Right hindlimb (tissue), 1 donor: ENCODE results near the gene LMNA.
"Not testable (repeated sequence)": the region's sequence is repeated elsewhere in the genome, so short reads cannot be mapped to it uniquely, and the experiment has no call there.

Source experiments
- DNase-seq: peaks from one replicate; pipeline ENCODE4 v3.0.0-alpha.2; 2018

Gene LMNA

DNA sequence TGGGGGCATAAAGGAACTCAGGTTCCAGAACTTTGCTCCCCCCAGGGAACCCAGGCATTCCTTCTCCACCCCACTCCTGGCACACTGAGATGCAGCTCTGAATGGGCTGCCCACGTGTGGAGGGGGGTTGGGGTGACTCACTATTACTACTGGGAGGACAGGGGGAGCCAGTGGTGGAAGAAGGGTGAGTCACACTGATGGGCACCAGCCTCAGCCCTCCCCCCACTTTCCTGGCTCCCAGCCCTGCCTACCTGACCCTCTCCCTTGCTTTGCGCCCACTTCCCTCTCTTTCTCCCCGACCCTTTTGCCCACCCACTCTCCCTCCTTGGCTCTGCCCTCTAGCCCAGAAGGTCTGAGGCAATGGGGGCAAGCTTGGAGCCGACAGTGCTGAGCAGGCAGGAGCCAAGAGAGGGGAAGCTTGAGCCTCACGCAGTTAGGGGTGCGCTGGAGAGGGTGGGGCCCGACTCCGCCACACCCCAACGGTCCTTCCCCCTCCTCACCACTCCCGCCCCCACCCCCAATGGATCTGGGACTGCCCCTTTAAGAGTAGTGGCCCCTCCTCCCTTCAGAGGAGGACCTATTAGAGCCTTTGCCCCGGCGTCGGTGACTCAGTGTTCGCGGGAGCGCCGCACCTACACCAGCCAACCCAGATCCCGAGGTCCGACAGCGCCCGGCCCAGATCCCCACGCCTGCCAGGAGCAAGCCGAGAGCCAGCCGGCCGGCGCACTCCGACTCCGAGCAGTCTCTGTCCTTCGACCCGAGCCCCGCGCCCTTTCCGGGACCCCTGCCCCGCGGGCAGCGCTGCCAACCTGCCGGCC, at the start of gene LMNA:
LMNA (plus strand) TSS at position 611 of the 818 bp plus-strand sequence. CDS start 208 bp downstream, outside the sequence.
- DNase-seq, result peak; percentile 95

DNA sequence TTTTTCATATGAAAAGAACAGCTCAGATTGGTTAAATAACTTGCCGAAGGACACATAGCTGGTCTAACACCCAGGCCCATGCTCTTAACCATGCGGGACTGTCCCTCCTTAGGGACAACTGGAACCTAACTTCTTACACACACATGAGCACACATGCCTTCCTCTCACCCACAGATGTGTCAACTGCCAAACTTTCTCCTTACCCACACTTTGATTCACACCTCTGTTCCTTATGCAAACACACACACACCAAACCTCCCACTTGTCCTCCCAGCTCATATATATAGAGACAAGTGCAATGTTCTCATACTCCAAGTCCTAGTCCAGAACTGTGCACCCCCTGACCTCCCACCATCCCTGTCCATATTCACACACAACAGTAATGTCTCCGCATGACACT, 49.3 kb upstream of the LMNA start:
- DNase-seq, result no peak

DNA sequence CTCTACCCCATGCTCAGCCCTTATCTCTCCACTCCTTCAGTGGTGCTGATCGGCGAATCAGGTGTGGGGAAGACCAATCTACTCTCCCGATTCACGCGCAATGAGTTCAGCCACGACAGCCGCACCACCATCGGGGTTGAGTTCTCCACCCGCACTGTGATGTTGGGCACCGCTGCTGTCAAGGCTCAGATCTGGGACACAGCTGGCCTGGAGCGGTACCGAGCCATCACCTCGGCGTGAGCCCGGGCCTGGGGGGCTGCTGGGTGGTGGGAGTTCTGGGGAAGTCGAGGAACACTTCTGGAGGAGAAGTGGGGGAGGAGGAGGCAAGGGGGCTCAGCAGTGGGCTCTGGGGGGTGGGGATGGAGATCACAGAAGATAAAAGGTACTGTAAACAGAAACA, 48.6 kb upstream of the LMNA start:
- DNase-seq, result no peak

DNA sequence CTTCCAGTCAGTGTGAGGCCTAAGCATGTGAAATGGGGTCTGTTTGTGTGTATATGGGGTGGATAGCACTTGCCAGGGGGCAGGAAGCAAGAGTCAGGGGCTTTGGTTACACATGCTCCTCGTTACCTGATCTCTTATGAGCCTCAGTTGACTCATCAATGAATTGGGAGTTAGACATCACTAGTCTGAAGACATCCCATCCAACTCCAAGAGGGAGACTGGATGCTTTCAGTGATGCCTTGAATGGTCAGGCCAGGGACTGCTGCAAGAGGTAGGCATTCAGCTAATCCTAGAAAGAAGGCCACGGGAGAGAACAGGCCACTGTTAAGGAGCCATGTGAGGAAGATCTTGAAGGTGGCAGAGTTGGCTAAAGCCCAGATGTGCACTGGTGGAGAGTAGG, 47.2 kb upstream of the LMNA start:
- no peak for DNase-seq

DNA sequence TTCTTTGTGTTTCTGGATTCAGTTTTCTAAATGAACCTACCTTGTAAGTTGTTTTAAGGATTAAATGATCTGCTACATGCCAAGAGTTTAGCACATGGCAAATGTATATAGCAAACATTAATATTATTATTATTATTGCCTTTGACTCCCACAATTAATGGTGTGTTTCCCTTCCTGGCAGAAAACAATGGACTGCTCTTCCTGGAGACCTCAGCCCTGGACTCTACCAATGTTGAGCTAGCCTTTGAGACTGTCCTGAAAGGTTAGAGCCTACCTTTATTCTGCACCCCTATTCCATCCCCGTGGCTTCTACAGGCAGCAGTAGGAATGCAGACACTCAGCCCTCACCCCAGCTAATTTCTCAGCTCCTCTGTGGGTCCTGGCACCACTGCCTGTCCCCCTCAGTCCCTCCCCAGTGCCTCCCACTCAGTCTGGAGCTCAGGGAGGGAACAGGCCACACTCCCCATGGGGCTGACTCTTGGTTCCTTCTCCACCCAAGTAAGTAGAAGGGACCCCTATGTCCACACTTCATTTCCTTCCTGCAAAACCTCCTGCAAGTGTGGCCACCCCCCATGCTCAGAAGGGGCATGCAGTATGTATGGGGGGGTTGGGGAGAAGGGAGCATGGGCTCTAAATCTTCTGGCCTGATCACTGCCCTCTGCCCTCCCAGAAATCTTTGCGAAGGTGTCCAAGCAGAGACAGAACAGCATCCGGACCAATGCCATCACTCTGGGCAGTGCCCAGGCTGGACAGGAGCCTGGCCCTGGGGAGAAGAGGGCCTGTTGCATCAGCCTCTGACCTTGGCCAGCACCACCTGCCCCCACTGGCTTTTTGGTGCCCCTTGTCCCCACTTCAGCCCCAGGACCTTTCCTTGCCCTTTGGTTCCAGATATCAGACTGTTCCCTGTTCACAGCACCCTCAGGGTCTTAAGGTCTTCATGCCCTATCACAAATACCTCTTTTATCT, 44.7 kb upstream of the LMNA start:
- no peak for DNase-seq

DNA sequence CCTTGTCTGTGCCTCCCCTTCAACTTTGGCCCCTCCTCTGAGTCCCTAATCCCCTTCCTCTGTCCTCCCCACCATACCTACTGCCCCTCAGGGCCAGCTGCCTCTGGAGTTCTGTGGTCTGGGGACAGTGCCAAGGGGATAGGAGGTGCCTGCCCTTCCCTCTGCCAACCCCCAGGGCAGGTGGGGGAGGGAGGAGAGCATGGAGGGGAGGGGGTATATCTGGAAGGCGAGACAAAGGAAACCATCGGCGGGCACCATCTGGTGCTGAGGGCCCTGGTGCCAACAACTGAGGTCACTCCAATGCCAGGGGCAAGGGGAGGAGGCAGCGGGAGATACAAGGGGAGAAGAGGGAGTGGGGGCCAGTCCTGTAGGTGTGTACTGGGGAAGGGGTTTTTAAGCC, 44.0 kb upstream of the LMNA start:
- peak; percentile 59 for DNase-seq

DNA sequence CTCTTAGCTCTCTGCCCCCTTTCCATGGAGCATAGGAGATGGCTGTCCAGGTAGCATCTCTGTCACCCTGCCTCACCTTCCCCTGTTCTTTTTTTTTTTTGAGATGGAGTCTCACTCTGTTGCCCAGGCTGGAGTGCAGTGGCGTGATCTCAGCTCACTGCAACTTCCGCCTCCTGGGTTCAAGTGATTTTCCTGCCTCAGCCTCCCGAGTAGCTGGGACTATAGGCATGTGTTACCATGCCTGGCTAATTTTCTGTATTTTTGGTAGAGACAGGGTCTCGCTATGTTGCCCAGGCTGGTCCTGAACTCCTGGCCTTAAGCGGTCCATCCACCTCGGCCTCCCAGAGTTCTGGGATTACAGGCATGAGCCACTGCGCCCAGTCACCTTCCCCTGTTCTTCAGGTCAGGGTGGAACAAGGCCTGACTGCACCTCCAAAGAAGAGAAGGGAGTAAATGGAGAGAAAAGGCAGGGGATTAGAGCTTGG, 43.1 kb upstream of the LMNA start:
- not testable (repeated sequence) for DNase-seq

DNA sequence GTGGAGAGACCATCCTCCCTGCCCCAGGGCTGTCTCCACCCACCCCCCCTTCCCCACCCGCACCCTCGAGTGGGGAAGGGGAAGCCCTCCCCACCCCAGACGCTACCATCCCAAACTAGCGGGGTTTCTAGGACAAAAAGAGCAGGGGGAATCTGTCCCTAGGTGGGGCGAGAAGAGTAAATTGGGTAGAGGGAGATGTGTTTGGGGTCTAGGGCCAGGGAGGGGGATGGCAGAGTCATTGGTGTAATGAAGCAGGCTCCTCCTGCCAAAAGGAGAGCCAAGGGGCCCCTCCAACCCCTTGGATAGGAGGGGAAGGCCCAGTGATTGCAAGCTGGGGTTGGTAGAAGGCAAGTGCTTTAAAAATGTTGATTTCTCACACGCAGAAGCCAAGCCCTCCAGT, 42.3 kb upstream of the LMNA start:
- no peak for DNase-seq

DNA sequence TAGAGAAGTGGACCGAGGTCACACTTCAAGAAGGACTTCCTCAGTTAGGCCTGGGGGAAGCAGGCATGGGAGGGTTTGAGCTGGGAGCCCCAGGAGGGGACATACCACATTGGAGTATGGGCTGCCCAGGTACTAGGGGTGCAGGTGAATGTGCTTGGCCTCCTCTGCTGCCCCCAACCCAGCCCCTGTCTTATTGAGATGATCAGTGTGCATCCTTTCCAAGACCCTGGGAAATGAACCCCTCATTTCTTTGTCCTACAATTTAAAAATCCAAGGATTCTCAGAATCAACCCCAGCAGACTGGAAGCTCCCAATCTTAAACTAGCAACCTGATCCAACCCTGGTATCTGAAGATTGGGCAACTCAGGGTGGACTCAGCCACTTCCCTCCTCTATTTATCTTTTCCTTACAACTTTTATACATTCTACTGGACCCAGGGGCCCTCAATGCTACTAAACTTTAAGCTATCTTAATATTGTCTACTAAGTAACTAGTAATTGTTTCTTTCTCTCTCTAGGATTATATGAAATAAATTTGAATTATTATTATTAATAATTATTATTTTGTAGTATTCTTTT, 41.3 kb upstream of the LMNA start:
- no peak for DNase-seq

DNA sequence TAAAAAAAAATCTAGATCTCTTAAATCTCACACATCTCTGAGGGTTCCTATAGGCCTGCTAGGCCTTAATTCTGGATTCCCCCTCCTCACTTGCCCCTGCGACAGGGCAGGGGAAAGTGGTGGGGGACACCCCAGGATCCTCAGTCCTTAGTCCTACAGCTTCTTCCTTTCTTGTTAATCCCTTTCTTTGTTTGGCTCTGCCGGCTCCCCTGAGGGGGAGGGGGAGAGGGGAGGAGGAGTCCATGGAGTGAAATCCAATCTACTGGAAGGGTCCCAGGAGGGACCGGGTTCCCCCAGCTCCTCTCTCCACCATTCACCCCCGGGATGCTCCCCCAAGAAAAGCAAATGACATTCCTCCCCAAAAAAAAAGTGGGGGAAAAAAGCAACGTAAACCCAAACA, 40.8 kb upstream of the LMNA start:
- no peak for DNase-seq

DNA sequence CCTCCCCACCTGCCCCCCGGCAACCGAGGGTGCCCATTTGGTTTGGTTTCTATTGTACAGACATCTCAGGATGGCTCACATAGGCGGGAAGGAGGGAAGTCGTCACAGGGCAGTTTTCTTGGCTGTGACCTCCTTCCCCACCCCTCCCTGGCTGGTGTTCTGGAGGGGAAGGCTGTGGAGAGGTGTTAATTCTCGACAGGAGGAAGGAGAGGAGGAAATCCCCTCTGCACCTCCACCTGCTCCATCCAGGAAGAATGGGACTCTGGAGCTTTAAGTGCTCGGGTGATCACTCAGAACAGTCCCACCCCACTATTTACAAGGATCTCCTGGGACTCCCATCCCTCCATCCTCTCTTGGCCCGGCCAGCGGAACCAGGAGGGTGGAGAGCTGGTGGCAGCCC, 39.9 kb upstream of the LMNA start:
- DNase-seq, result no peak

DNA sequence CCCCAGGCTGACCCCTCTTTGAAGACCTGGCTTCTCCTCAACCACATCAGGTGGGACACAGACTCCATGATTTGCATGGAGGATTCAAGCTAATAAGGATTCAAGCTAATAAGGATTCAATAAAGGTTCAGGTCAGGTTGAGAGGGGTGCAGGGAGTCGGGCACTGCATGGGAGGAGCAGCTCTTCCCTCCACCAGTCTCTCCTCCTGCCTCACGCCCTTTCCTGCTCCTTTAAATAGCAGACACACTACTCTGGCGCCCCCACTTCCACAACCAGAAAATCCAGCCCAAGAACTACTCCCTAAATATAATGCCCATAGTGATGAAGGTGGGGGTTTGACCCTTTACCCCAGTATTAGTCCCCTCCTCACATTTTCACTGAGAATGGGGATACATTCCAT, 39.3 kb upstream of the LMNA start:
- no peak for DNase-seq

DNA sequence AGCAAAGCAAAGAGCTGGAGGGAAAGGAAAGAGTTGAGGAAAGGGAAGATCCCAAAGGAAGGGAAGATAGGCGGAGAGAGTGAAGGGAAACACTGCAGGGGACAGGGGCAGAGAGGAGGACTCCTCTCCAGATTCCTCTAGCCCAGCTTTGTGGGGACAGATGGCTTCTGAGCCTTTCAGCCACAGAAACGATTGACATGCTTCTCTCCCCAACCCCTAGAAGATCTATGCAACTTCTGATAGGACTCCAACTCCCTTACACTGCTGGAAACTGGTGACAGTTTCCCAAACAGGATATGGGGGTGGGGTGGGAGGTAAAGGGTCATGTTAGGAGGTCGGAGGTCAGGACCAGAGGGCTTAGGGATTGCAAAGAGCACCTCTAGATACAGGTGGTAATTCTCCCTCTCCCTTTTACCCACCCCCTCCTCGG, 38.7 kb upstream of the LMNA start:
- DNase-seq, result no peak

DNA sequence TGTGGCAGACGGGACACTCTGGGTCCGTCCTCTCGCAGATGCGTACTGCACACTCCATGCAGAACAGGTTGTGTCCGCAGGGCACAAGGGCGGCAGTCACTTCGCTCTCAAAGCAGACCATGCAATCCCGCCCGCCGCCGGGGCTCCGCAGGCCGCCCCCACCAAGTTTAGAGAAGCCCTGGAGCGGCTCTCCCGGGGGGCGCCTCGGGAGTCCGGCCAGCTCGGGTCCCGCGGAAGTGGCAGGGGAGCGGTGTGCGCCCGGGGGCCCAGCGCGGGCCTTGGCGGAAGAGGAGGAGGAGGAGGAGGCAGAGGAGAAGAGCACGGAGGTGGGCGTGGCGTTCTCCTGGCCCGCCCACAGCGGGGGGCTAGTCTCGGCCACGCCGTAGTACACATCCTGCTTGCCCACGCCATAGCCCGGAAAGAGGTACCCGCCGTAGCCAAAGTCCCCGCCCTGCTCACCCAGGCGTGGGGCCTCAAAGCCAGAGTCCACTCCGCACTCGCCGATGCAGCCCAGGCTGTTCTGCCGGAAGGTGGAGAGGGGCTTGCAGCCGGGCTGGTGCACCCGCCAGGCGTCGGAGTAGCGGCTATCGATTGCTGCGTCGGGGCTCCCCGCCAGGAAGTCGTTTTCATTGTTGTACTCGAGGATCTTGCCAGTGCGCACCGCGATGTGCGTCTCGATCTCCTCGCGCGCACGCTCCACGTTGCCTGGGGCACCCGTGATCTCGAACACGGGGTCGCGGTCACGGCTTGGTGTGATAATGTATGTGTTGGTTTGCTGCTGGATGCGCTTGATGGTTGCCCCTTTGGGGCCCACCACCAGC, 37.7 kb upstream of the LMNA start:
- peak; percentile 71 for DNase-seq

DNA sequence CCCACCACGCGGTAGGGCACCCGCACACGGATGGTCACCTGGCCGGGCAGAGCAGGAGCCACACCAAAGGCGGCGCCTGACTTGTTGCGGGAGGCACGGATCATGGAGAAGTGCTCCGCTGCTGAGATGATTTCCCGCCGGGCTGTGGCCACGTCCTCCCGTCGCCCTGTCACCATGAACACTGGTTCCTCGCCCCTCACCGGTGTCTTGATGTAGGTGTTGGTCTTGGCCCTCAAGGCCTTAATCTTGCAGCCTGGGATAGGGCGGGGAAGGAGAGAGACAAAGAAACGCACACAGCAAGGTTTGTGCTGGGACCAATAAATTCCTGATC, 37.1 kb upstream of the LMNA start:
- no peak for DNase-seq

DNA sequence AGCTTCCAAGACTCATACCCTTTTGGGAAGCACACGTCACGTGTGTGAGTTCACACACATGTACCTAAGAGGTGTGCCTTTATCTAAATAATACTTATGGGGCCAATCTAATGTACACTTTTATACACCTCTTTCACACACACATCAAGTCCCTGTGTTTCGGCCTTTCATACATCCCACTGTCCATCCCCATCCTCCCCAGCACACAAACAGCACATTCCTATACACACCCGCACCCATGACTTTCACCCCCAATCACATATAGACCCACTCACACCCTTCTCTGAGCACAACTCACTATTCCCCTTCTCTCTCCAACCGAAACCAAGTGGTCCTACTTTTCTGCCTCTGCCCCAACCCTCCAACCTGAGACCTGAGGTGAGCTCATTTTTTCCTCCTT, 35.8 kb upstream of the LMNA start:
- DNase-seq, result no peak

DNA sequence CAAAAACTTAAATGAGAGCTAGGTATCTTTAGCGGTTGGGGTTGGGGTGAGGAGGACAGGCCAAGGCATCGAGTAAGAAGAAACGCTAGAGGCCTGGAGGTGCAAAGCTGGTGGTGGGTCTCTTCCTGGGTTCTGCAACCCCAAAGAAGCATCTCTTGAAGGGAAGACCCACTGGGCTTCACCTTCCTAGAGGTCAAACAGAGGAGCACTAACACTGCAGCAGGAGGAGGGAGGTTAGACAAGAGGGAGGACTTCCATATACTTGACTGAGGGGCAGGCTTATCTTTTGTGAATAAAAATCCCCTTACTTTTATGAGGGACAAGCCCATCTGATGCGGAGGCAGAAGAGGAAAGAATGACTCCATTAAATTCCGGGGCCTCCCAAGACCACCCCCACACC, 34.7 kb upstream of the LMNA start:
- DNase-seq, result no peak

DNA sequence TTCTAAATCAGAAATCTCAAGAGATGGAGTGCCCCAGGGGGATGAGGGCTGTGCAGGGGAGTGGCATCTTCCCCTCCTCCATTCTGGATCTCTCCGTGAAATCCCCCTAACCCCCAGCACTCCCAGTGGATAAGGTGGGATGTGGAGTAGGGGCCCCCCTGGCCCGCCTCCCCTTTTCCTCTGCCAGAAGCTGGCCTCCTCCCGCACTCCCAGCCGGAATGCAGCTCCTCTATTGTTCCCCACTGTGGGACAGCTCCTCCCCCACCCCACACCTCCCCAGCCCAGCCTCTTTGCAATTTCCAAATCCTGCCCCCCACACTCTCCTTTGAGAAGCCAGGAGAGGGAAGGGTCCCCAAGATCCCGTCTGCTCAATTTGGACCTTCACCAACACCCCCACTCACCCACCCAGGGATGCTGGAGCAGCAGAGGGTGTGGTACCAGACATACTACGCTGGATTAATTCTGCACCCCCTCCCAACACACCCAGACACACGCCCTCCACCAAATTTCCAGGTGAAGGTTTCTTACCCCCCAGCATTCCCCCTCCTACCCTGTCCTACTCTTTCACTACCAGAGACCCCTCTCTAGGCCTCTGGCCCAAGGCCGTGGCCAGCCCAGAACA, 34.2 kb upstream of the LMNA start:
- DNase-seq, result peak; percentile 56

DNA sequence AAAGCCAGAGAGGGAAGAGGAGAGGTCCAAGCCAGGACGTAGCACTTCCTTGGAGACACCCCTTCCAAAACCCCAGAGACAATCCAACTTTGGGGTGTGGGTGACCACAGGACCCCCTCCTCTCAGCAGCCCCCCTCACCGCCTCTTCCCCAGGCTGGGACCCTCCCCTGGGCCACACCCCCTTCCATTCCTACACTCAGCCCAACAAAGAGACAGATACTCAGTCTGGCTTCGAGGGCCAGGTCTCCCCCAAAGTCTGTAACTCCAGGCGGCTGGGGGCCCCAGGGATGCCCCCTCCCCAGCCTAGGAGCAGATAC, 33.7 kb upstream of the LMNA start:
- peak; percentile 57 for DNase-seq

DNA sequence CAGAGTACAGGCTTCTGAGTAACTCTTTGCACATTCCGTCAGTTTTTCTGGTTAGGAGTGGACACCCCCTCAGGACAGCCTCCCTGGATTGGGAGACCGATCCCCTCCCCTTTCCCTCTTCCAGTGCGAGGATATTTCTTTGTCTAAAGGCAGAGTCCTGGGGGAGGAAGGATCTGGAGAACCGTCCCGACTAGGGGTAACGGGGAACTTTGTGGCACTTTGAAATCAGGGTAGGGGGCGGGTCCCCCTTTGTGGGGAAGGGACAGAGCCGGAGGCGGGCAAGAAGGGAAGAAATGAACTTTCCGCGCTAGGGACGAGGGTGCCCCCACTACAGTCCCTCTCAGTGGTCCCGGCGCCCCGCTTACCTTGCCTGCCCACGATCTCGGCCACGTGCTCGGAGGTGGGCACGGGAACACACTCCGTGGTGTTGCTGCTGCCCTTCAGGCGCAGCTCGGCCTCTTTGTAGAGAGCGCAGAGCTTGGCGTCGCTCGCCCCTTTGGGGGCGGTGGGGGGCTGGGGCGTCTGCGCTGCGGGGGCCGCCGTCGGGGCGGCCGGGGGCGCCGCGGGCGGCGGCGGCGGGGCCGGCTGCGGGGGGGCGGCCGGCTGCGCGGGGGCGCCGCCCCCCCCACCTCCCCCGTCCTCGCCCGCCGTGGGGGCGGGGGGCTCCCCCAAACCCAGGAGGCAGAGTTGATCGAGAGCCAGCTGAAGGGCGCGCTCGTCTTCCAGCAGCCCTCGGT, 33.2 kb upstream of the LMNA start:
- peak; percentile 59 for DNase-seq

DNA sequence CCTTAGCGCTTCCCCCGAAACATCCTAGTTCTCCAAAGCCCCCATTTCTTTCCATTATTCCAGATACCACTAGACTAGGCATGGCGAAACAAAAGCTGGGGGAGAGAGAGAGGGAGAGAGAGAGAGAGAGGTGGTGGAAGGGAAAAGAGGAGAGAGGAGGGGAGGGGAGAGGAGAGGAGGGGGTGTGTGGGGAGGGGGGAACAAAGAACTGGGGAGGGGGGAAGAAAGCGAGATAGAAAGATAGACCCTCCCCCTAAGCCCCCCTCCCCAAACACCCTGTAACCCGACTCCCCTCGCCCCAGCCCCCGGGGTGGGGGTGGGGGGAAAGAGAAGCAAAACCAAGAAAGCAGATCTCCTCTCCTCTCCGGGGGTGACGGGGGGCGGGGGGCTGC, 32.6 kb upstream of the LMNA start:
- no peak for DNase-seq
